C4-2B (cell line): Measurements from ENCODE around the gene SNF8.
A peak's percentile ranks its signal among the peaks of the same experiment; 100 is the strongest.

ENCODE experiments used
- H3K27ac ChIP-seq: fragments of 450-650 bp; 2 replicates; pipeline ENCODE4 v1.5.1; 2017
- CTCF ChIP-seq: fragments of 450-650 bp; conservative IDR thresholded peaks from 2 replicates; pipeline ENCODE4 v1.5.1; 2017; ENCODE audit warnings: mild to moderate bottlenecking
- ZFX ChIP-seq: fragments of 450-650 bp; IDR thresholded peaks from 2 replicates; pipeline ENCODE4 v1.6.1; 2017

Gene SNF8

GRCh38 chr17:48903401-48903800 is 41.2 kb downstream of the SNF8 start:
- H3K27ac ChIP-seq, result no peak overlapping the region
- TF ChIP-seq ZFX, result no peak
- no peak for TF ChIP-seq CTCF

- no peak overlapping the region for H3K27ac ChIP-seq
- no peak for TF ChIP-seq ZFX
- no peak for TF ChIP-seq CTCF
These were observed 43.4 kb downstream of the SNF8 start for GRCh38 chr17:48901241-48901640.

- TF ChIP-seq CTCF (no peak), ZFX (no peak)
- H3K27ac ChIP-seq, result no peak overlapping the region
These were observed 49.8 kb downstream of the SNF8 start for GRCh38 chr17:48894886-48895285.

- H3K27ac ChIP-seq, result peak overlapping the region; percentile 96
- TF ChIP-seq ZFX (no peak), CTCF (no peak)
These were observed 50.8 kb downstream of the SNF8 start for GRCh38 chr17:48893646-48894508.

GRCh38 chr17:48892940-48893645 is 51.5 kb downstream of the SNF8 start:
- peak overlapping the region; percentile 96 for H3K27ac ChIP-seq
- no peak for TF ChIP-seq CTCF
- TF ChIP-seq ZFX, result peak; percentile 10; the same call in 1 of the 2 replicates

GRCh38 chr17:48890086-48890485 is 54.6 kb downstream of the SNF8 start:
- TF ChIP-seq ZFX (no peak), CTCF (no peak)
- no peak overlapping the region for H3K27ac ChIP-seq

- TF ChIP-seq ZFX (no peak), CTCF (no peak)
- H3K27ac ChIP-seq, result no peak overlapping the region
These were observed 61.5 kb downstream of the SNF8 start for GRCh38 chr17:48883171-48883570.
